UCSD-AML1 (cell line): Measurements from ENCODE around the gene ZNF22.

Source experiments
- DNase-seq: peaks from one replicate; lab custom pipeline; 2025; ENCODE audit not compliant: unreplicated experiment; lab: John Stamatoyannopoulos, UW

Gene ZNF22

DNA sequence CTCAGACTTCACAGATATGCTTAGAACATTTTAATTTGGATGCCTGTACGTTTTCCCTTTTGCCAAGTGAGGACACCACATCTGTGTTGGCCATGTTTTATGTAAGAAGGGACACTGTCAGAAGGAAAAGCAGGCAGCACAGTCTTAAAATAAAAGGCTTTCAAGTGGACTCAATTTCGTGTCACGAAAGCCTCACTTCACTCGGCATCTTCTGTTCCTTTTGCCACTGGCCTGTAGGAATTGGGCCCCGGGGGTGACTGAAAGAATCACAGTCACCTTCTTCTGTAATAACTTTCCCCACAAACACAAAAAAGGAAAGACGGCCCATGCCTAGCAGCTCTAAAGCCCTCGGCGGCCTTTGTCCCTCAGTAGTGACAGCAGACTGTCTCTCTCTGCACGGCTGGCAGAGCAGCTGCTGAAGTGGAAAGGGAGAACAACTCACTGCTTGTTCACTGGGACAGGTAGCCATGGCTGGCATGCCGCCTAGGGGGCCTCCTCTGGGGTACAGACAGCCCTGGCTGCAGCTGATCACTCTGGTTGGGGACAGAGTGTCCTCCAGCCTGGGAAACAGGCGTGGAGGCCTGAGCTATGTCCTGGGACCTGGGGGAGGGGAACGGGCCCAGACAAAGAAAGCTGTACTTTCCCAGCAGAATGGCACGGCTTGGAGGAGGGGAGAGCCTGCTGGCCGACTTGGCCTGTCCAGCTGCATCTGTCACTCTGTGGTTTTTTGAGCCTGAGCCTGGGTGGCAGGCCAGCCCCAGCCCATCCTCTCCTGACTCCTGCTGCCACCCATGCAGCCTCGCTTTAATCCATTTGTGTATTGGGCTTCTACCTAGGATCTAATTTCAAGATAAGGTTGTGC, 36.7 kb upstream of the ZNF22 start:
- no peak for DNase-seq

DNA sequence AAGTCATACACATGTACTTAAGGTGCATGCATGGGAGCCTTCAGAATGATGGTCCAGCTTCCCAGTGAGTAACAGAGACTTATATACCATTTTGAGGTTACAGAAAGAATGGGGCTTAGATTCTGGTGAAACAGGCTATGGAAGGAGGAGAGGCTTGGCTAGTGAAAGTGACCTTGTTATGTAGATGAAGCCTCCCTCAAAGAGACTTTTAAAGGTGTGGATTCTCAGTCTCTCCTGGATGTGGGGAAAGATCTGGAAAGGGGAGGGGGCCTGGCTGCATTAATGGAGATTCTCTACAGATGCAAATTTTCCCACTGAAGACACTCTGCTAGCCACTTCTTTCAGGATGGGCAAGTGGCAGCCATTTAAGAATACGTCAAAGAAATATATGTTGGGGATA, 35.6 kb upstream of the ZNF22 start:
- no peak for DNase-seq

DNA sequence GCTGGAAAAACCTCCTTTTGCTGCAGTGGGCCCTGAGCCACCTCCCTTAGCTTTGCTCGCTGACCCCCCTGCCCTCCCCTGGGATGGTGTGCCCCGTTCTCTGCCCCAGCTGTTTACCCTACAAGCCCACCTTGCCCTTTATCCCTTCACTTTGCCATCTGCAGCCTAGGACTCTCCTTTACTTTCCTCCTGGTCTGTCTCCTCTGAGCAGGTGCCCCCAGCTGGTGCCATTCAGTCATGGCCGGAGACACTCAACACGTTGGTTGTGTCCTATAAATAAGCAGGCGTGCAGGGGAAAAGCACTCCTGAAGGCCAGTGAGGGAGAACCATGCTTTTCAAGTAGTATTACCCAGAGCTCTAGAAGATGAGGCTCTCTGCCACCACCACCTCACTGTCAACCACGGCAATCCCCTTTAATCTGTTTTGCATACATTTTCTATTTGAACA, 35.0 kb upstream of the ZNF22 start:
- no peak for DNase-seq

DNA sequence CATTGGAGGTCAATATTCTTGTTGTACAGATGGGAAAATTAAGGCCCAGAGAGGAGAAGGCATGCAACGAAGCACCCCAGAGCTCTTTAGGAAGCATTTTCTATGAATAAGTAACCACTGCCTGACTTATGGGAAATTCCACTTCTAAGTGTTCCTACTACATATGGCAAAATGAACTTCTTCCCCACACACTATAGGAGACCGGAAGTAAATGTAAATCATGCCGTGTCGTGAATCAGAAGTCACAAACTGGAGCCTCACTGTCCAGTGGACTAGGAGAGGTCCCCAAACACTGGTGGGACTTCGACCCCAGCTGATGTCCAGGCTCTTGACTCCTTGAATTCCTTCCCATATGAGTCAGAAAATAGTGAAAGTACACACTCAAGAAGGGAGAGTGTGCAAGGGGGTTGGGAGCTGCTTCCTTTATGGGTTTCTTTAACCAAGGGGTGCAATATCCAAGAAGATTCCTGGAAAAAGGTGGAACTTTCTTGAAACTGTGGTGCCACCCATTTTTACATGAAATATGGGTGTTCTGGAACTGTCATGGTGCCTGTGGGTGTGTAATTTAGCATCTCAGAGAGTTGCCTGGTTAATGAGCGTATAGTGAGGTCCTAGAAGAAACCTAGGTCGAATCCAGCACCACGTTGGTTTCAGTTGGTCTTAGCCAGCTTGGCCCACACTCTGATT, 34.5 kb upstream of the ZNF22 start:
- no peak for DNase-seq

DNA sequence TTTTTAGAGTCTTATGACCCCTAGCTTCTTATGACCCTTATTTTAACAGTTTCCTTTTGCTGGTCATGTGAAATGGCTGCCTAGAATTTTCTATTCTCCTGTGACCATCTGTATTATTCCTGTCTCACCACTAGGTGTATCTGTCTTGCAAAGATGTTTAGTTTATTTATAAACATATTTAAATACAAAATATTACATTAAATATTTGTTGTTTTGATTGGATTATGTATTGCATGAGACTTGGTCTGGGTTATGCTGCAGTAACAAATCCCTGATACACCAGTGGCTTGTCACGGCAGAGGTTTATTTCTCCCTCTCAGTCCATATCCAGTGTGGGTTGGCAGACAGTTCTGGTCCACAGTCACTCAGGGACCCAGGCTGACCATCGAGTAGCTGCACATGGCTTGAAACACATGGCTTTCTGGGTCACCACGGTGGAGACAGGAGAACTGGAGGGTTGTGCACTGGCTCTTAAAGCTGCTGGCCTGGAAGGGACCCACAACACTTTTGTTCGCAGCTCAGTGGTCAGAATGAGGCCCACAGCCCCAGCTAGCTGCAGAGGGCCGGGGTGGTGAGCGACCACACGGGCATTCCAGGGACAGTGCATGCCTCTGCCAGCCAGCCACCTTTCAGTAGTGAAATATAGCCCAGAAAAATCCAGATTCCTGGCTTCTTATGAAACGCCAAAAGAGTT, 33.8 kb upstream of the ZNF22 start:
- DNase-seq, result no peak

DNA sequence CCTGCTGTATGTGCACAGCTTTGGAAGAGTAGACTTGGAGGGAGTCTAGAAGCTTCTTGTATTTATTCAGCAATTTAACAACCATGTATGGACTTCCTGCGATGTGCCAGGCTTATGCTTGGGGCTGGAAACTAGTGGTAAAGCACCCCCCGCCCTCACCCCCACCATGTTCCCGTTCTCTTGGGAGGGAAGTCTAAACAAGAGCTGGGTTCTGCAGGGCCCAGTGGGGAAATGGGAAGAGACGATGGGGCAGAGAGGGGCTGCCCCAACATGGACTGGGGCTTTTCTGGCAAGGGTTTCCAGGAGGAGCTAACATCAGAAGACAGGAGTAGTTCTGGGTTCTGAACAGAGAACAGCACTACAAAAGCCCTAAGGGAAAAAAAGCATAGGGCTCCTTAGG, 33.1 kb upstream of the ZNF22 start:
- peak; percentile 56 for DNase-seq

DNA sequence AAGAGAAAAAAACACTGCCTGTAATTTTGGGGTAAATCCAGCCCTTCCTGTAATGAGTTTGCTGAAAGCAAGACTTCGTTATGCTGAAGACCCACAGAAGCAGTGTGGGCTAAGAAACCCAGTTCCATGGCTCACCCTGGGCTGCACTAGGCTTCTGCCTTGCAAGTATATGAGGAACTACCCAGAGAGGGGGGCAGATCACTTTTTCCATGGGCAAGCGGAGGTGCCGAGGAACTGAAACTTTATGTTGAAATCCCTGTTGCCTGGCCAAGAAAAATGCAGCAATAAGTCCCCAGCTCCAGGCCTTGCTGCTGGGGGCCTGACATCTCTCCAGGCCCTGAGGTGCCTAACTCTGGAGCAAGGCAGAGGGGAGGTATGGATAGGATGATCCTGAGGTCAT, 32.6 kb upstream of the ZNF22 start:
- DNase-seq, result peak; percentile 62

DNA sequence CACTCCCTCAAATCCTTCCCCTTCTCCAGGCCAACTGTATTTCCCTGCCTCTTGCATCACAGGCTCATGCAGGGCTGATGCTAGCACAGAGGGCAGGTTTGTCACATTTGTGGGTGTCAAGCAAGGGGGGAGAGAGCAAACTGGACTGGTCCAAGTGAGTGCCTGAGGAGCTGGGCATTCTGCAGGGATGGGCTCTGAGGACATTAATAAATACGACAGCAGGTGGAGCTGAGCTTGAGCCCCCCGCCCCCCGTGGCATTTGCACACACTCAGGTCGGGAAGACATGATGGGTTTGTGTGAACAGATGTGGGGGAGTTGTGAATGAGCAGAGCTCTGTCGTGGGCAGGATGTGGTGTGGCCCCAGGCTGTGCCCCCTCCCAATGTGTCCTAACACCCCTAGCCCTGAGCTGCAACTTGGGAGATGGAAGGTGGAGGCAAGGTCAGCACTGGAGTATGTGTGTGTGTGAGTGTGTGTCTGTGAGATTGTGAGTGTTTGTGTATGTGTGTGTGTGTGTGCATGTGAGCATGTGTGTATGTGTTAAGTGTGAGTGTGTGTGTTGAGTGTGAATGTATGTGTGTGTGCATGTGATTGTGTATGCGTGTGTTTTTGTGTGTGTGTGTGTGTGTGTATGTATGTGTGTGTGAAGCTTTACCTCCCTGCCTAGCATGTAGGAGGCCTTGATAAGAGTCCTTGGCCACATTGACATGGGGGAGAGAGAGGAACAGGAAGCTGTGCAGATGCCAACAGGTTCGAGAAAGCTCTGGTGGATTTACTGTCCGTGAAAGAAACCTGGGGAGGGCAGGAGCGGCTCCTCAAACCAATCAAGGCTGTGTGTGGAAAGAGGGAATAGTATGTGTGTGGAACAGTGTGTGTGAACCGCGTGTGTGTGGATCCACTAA, 32.0 kb upstream of the ZNF22 start:
- DNase-seq, result peak; percentile 52

DNA sequence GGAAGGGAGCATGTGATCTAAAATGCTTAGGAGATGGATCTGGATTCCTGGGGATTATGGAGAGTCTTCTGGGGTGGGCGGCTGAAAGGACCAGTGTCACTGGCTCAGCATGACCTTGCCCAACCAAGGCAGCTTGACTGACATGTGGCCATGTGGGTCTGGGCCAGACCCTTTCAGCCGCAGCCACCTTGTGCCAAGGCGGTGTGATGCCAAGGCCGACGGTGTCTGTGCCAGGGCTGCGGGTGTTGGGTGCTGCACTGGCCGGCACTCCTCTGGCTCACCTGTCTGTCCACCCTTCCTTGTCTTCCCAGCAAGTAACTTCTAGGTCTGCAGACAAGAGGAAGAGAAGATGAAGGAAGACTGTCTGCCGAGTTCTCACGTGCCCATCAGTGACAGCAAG, 30.9 kb upstream of the ZNF22 start:
- no peak for DNase-seq

DNA sequence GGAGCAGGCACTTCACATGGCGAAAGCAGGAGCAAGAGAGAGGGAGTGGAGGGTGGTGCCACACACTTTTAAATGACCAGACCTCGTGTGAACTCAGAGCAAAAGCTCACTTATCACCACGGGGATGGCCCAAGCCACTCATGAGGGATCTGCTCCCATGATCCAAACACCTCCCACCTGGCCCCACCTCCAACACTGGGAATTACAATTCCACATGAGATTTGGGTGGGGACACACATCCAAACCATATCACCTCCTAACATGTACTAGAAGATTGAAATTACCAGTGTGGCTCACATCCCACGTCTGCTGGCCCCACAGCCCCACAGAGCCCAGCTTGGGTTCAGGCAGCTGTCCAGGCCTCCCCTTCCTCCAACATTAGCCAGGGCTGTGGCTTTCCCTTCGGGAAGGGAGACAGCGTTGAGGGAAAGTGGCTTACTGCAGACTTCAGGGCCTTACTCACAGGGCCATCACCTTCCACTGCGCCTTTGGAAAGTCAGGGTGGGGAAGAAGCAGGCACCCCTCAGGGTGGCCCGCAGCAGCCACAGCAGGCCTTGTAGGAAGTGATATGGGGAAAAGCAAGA, 29.8 kb upstream of the ZNF22 start:
- no peak for DNase-seq

DNA sequence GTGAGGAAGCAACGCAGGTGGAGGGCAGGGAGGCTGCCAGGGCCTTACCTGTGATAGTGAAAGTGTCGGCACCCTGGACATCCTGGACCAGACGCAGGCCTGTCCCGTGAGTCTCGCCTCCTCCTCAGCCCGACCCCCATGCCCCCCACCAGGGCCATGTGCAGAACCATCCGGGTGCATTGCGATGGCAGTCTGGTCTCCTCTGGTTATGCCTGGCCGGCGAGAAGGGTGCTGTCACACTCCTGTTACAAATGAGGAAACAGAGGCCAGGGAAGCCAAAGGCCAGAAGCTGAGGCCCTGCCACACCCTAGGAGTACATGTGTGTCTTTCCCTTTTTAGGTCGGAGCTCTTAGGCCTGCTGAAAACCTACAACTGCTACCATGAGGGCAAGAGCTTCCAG, 29.3 kb upstream of the ZNF22 start:
- DNase-seq, result no peak

DNA sequence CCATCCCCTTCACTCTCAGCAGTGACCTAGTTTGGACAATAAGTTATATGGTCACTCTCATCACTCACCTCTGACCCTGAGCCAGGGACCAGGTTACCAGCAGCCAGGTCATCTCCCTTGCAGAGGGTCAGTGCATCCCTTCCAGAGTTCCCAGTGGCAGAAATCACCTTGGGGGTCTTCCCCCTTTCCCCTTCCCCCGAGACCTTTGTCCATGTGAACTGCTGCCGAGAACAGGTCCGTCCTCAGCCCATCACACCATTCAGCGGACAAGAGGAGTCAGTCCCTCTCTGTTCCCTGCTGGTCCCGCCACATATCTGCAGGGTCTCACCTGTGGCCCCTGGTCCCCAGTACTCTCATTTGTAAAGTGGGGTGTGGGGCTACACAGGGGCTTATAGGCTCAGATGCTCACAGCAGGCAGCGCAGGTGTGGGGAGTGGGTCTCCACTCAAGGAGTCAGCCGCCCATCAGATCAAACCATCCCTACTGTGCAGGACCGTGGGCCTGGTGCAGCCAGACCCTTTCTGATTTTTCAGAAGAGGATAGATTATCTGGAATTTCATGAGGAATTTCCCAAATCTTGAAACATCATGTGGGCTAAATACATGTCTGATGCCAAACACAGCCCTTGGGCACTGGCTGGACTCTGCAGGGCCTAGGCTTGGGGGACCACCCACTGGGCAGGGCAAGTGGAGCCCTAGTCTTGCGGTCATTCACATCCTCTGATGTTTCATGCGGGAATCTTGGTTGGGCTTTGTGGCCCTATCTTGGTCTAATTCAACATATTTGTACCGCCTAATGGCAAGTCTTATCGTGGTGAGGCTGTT, 28.6 kb upstream of the ZNF22 start:
- DNase-seq, result no peak

DNA sequence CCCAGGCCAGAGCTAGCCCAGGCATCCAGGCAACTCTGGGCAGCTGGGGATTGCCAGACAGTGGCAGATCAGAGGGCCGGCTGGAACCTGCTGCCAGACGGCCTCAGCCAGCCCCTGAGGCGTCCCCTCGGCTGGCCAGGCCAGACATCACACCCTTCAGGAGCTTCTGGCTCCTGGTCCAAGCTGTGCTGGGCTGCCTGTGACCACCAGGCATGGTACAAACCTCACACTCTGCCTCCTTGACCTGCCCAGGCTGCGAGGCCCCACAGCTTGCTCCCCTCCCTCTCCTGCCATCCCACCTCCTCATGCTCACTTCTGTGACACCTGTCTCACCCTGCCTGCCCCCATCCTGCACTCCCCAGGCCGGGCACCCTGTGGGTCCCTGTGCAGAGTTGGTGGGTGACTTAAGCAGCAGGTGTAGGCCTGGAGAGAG, 27.8 kb upstream of the ZNF22 start:
- no peak for DNase-seq

DNA sequence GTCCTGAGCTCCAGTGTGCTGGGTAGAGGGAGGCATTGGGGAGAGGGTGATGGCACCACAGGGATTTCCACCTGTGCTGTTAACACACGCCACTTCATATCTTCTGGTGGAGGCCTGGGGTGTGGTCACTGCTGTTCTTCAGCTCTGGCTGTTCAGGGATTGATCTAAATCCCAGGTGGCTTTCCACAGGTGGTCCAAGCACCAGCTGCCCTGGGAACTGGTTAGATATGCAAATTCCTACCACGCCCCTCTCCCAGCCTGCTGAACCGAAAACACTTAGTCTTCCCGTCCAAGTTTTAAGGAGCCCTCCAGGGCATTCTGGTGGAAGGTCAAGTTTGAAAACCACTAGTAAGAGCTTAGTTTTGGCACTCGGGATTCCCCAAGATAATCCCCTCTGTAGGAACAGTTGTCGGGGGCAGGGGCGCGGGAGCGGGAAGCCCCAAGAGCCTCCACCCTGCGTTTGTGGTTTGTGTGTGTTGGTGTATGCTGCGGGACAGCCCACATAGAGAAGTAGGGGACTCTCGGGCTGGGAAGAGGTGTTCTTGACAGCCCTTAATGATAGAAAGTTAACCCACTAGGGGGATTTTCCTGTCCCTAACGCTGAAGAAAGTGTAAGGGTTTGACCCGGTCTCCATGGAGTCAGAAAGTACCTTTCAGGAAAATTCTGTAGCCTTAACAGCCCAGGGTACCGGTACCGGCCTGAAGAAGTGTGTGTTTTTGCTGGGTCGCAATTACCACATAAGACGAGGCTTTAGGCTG, 27.2 kb upstream of the ZNF22 start:
- no peak for DNase-seq

DNA sequence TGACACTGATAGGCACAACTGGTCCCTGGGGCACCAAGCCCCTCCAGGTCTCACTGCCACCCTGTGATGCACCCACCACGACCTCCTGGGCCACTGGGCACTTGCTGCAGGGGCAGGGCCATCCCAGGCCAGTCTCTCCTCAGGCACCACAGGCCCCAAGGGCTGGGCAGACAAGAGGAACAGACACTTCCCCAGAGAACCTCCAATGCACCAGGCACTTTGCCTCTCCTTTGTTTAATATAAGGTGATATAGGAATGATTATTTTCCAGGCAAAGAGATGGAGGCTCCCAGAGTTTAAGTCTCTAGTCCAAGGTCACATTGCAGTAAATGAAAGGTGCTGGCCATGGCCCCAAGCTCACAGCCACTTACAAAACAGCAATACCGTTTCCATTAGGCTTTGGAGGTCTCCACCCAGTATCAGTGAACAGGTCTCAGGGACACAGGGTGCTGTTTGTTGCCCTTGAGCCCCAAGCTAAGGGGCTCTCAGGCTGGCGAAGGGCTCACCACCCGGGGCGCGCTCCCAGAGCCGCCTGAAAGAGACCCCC, 26.6 kb upstream of the ZNF22 start:
- DNase-seq, result no peak

DNA sequence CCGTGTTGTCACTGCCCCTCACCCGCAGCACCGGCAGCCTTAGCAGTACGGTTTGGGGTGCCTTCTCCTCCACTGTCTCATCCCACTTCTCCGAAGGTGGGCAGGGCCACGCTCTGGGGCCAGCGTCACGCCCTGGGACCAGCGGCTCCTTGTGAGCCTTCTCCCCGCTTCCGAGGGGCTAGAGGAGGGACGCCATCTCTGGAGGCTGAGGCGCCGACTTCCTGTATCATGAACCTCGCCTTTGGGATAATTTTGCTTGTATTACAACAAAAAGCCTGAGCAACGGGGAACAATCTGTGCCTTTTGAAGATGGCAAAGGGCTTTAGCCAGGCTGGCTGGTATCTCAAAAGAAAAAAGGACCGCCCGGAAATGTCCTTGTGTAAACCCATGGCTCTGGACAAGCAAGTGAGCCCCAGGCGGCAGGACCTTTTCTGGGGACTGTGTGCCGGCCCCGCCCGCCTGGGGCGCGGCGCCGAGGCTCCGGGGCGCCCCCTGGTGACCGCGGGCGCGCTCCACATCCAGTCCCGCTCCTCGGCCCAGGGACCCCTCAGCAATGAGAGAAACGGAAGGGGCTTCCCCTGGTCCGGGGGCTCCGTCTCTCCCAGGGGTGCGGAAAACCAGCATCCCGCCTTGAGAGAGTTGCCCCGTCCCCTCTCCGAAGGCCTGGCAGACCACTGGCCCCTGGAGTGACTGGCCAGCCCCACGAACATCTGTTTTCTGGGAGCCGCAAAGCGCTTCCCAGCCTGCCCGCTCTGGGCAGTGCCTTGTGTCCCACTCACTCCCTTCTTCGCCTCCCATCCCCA, 25.9 kb upstream of the ZNF22 start:
- DNase-seq, result peak; percentile 68

DNA sequence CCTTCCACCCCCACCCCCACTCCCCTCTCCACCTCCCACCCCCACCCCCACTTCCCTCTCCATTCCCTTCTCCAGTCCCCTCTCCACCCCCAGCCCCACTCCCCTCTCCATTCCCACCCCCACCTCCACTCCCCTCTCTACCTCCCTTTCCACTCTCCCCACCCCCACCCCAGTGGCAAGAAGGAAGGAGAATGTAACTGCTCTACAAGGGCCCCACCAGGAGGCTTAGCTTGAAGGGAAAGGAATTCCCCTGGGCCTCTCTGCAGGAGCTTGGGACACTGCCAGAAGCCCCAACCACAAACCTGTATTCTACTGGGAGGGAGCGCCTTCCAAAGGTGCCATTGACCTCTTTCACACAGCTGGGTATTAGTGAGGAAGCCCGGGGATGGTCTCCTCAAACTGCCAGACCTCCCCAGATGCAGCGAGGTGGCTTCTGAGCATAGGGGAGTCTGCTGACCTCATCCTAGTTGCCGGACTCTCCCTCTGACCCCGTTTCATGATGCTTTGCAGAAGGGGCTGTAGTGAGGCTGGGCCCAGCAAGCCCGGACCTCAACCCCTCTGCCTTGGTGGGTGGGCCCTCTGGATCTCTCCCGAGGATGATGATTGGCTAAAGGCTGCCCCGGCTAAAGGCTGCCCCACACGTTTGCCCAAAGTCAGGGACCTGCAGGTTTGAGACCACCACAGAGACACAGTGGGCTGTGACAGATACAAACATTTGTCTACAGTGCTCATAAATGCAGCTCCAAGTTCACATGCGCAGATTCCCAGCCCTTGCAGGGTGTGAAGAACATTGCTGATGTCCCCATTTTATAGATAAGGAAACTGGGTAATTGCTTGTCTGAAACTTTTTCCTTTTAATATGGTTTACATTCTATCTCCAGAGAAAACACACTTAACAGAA, 25.0 kb upstream of the ZNF22 start:
- no peak for DNase-seq
